ENCODE data around the gene NINJ1.
A peak's percentile ranks its signal among the peaks of the same experiment; 100 is the strongest.

NINJ1 gene

GRCh38 chr9:93136011-93136440, 2.0 kb upstream of the NINJ1 start:
- TF ChIP-seq CTCF (IDR thresholded peaks at IDR 0.05; ENCODE audit: low read depth, low read length) = no peak
- no peak overlapping the region for H3K4me3 ChIP-seq (ENCODE audit: low read depth, low read length)

DNA sequence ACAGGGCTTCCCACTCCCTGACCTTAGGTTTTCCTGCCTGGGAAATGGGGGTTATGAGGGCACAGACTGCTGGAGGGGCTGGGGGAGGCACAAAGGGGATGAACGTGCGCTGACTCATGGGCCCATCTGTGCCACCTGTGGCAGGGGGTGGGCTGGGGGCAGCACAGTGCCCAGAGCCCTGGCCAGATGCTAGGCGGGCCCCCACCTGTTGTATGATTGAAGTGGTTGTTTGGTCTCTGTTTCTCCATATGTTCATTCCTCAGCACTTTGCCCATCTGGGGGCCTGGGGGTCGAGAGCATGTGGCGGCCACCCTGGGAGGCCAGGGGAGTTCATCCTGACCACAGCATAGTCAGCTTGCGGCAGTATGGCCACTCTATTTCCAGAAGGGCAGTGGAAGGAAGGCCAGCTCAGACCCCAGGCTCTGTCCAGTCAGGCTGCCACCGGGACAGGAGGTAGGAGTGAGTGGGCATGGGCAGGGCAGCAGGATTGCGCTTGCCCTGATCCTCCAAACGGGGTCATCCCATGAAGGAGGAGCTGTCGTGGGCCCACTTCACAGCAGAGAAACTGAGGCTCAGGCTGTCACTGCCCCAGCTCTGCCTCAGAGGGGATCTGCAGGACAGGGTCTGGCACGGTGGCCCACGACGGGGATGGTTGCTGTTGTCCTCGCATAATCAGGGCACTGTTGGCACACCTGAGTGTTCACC, 841 bp upstream of the NINJ1 start:
- H3K4me3 ChIP-seq (ENCODE audit: low read depth, low read length) = peak overlapping the region; percentile 71
- no peak for TF ChIP-seq CTCF (IDR thresholded peaks at IDR 0.05; ENCODE audit: low read depth, low read length)

- H3K4me3 ChIP-seq (ENCODE audit: low read depth, low read length) = peak overlapping the region; percentile 71
- TF ChIP-seq CTCF (IDR thresholded peaks at IDR 0.05; ENCODE audit: low read depth, low read length) = no peak
Measured at GRCh38 chr9:93133681-93134014, 403 bp downstream of the NINJ1 start.

- peak overlapping the region; percentile 71 for H3K4me3 ChIP-seq (ENCODE audit: low read depth, low read length)
- no peak for TF ChIP-seq CTCF (IDR thresholded peaks at IDR 0.05; ENCODE audit: low read depth, low read length)
Measured at GRCh38 chr9:93132946-93133680, 938 bp downstream of the NINJ1 start.

DNA sequence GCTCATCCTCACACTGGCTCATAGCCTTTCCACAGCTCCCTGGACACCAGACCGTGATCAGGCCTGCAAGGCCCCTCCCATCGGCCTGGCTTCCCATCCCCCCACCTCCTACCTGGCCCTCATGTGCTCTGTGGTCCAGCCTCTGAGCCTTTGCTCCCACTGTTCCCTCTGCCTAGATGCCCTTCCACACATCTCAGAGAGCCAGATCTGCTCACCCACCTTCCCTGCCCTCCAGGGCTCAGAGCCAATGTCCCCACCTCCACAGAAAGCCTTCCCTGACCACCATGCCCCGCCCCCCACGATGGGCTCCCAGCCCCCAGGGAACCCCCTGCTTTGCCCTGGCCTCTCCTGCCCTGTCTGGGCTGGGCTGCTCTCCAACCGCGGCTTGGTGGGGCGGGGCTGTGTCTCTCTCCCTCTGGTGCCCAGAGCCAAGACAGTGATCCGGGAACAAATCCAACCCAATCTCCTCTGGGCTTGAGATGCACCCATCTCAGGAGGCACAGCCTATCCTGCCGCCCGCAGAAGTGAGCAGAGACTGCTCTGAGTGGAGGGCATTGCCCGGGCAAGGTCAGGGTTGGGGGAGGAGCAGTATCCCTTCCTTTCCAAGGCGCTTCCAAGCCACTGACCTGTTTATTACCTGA, 1.6 kb downstream of the NINJ1 start:
- no peak for TF ChIP-seq CTCF (IDR thresholded peaks at IDR 0.05; ENCODE audit: low read depth, low read length)
- H3K4me3 ChIP-seq (ENCODE audit: low read depth, low read length) = peak overlapping the region; percentile 71

DNA sequence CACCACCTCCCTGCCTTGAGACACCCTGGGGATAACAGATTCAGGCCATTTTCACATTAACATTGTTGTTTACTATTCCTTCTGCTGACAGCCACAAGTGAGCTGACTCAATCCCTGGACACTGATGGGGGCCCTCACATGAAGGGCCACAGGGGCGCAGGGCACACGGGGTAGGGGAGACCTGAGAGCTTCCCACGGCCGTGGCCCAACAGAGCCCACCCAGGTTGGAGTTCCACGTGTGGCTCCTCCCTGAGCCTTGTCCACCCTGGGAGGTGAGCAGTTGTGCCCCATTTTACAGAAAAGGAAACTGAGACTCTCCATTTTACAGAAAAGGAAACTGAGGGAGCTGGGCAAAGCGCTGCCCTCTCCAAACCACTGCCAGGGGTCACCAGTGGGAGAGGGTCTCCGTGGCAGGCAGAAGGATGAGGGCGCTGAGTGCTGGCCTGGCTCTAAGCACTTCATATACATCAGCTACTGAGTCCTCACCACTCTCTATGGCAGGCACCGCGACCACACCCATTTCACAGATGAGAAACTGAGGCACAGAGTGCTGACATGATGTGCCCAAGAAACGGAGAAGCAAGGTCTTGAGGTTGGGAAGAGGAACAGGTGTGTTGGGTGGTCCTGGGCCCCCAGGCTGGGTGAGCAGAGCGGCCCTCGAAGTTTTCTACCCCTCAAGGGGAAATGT, 2.3 kb downstream of the NINJ1 start:
- no peak for TF ChIP-seq CTCF (IDR thresholded peaks at IDR 0.05; ENCODE audit: low read depth, low read length)
- H3K4me3 ChIP-seq (ENCODE audit: low read depth, low read length) = peak overlapping the region; percentile 71; the same call in 1 of the 2 replicates
